MM.1S (cell line): ENCODE data around the gene GTF2H4.

Source experiments
- EZH2phosphoT487 ChIP-seq: fragments of 300-600 bp; sonication (generic); IDR thresholded peaks from 2 replicates; pipeline ENCODE4 v1.6.1; 2018; ENCODE audit warnings: antibody characterized with exemption, low read length
- TF ChIP-seq, protein P1 (sequence below): fragments of 300-600 bp; sonication (generic); IDR thresholded peaks from 2 replicates; pipeline ENCODE4 v1.5.1; 2016; ENCODE audit warnings: antibody characterized with exemption, low read length, mixed read lengths

DNA sequence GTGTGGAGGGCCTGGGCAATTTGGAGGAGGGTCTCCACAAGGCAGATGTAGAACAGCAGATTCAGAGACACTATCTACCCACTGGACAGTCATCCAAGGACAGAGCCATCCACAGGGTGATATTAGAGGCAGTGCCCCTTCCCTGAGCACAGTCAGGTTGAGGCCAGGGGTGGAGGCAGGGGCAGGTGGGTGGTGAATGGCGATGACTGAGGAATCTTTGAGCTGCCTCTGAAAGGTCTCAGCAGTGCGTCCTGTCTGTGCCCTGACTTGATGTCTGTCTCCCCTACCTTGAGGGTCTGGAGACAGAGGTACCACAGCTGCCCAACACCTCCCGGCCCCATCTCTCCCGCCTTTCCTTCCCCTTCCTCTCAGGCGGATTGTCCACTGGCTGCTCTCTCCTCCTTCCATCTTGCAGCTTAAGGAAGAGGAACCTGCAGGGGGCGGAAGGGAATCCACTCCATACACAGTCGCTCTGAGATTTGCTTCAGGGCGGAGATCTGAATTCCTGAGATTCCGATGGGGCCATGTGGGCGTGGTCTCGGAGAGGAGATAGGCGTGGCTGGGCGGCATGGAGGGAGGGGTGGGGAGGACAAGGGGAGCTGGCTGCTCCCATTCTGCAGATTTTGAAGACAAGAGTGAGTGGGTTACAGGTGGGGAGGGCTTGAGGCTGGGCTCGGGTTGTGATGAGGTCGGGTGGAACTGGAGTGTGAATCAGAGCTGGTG is 34.5 kb downstream of the GTF2H4 start:
- TF ChIP-seq, protein P1, sequence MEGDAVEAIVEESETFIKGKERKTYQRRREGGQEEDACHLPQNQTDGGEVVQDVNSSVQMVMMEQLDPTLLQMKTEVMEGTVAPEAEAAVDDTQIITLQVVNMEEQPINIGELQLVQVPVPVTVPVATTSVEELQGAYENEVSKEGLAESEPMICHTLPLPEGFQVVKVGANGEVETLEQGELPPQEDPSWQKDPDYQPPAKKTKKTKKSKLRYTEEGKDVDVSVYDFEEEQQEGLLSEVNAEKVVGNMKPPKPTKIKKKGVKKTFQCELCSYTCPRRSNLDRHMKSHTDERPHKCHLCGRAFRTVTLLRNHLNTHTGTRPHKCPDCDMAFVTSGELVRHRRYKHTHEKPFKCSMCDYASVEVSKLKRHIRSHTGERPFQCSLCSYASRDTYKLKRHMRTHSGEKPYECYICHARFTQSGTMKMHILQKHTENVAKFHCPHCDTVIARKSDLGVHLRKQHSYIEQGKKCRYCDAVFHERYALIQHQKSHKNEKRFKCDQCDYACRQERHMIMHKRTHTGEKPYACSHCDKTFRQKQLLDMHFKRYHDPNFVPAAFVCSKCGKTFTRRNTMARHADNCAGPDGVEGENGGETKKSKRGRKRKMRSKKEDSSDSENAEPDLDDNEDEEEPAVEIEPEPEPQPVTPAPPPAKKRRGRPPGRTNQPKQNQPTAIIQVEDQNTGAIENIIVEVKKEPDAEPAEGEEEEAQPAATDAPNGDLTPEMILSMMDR: no peak
- no peak for TF ChIP-seq EZH2phosphoT487
